Esophagus (tissue), 2 donors: Measurements from ENCODE around the gene PAEP. TPM values are rescaled to one million over a fixed set of nuclear protein-coding genes. Genes with fewer than 3 reads are reported as not detected.
"Not testable (repeated sequence)": the region's sequence is repeated elsewhere in the genome, so short reads cannot be mapped to it uniquely, and the experiment has no call there.

ENCODE experiments used
- H3K27ac ChIP-seq, 2 donors: one replicate each; pipeline ENCODE4 v1.5.1; 2013; ENCODE audit warnings: low read depth in 2 of 2, mild to moderate bottlenecking in 2 of 2, inconsistent platforms in 1 of 2, low read length in 1 of 2, moderate library complexity in 1 of 2
- H3K27me3 ChIP-seq, 2 donors: one replicate each; pipeline ENCODE4 v1.6.1; 2013; ENCODE audit warnings: low read length in 2 of 2, control low read depth in 1 of 2, mild to moderate bottlenecking in 1 of 2; ENCODE audit not compliant: insufficient read depth in 2 of 2, control insufficient read depth in 1 of 2
- H3K36me3 ChIP-seq, 2 donors: one replicate each; pipeline ENCODE4 v1.6.1; 2013; ENCODE audit warnings: low read length in 1 of 2; ENCODE audit not compliant: control insufficient read depth in 2 of 2, insufficient read depth in 2 of 2
- H3K4me1 ChIP-seq, 2 donors: one replicate each; pipeline ENCODE4 v1.6.1; 2013; ENCODE audit warnings: low read length in 1 of 2; ENCODE audit not compliant: control insufficient read depth in 2 of 2, insufficient read depth in 2 of 2
- H3K4me3 ChIP-seq, 2 donors: one replicate each; pipeline ENCODE4 v1.5.1; 2013; ENCODE audit warnings: low read length in 2 of 2, mild to moderate bottlenecking in 2 of 2, low read depth in 1 of 2, moderate library complexity in 1 of 2
- H3K9me3 ChIP-seq, 2 donors: one replicate each; pipeline ENCODE4 v1.6.1; 2013; ENCODE audit warnings: mild to moderate bottlenecking in 2 of 2, low read depth in 1 of 2, low read length in 1 of 2, moderate library complexity in 1 of 2; ENCODE audit not compliant: control insufficient read depth in 2 of 2, insufficient read depth in 1 of 2
- WGBS, 2 donors: extraction: QIAGEN DNeasy Blood & Tissue Kit; methylation state at CpG; one replicate each; pipeline ENCODE4 v1.1.7; 2013; 5-methylcytosine and 5-hydroxymethylcytosine counted together
- polyA plus RNA-seq, 2 donors: library from polyadenylated mRNA; stranded (reverse); fragments of 200-250 nt; gene quantifications; one replicate each; pipeline ENCODE4 v1.2.3, GENCODE V29; 2013
- donor health status: healthy with polysubstance abuse.
- donor health status: Bipolar disorder and iron deficiency.

The PAEP gene
- polyA plus RNA-seq, 2 donors: not detected

- H3K27me3 ChIP-seq, H3K27ac ChIP-seq, H3K4me3 ChIP-seq, H3K36me3 ChIP-seq, H3K4me1 ChIP-seq, H3K9me3 ChIP-seq: not testable (repeated sequence)
- WGBS, 2 donors: 75 to 80% methylated on average over 13 of the region's 13 CpGs
Observed at GRCh38 chr9:135535631-135536030, 25.9 kb upstream of the PAEP start.

- Histone ChIP-seq H3K27me3 (no peaks in the 10 kb centered on the region), H3K27ac (no peak overlapping the region), H3K4me3 (no peak overlapping the region), H3K4me1 (peaks cover 0 to 2% of the 10 kb centered on the region in 2 donors), H3K9me3 (no peaks in the 10 kb centered on the region), H3K36me3 (no peaks in the 10 kb centered on the region)
- WGBS, 2 donors: 74 to 77% methylated on average over 8 of the region's 8 CpGs
Observed at GRCh38 chr9:135536216-135536615, 25.3 kb upstream of the PAEP start.

GRCh38 chr9:135543262-135543894 lies 18.2 kb upstream of the PAEP start:
- not testable (repeated sequence) for H3K27me3 ChIP-seq, H3K27ac ChIP-seq, H3K4me3 ChIP-seq, H3K4me1 ChIP-seq, H3K36me3 ChIP-seq, H3K9me3 ChIP-seq
- WGBS, 2 donors: 56% methylated on average over 8 of the region's 8 CpGs

GRCh38 chr9:135544981-135545635 lies 16.4 kb upstream of the PAEP start:
- H3K36me3 ChIP-seq: no peaks in the 10 kb centered on the region
- H3K27me3 ChIP-seq: no peaks in the 10 kb centered on the region
- H3K27ac ChIP-seq: no peak overlapping the region
- H3K9me3 ChIP-seq: no peaks in the 10 kb centered on the region
- H3K4me3 ChIP-seq: no peak overlapping the region
- H3K4me1 ChIP-seq: no peaks in the 10 kb centered on the region
- WGBS, 2 donors: 72 to 80% methylated on average over 18 of the region's 18 CpGs

- WGBS, 2 donors: 68% methylated on average over 13 to 14 of the region's 19 CpGs
- not testable (repeated sequence) for H3K9me3 ChIP-seq, H3K4me1 ChIP-seq, H3K4me3 ChIP-seq, H3K36me3 ChIP-seq, H3K27me3 ChIP-seq, H3K27ac ChIP-seq
Observed at GRCh38 chr9:135545646-135546176, 15.8 kb upstream of the PAEP start, which contains the start of gene OBP2A. TSS of gene OBP2A (plus strand) at chr9:135546126. CDS start at chr9:135546181, 55 bp downstream.

GRCh38 chr9:135546792-135547617 lies 14.6 kb upstream of the PAEP start:
- not testable (repeated sequence) for H3K27ac ChIP-seq, H3K36me3 ChIP-seq, H3K4me3 ChIP-seq, H3K9me3 ChIP-seq, H3K4me1 ChIP-seq, H3K27me3 ChIP-seq
- 77 to 80% methylated on average over 18 to 20 of the region's 21 CpGs for WGBS, 2 donors

- Histone ChIP-seq H3K36me3 (no peaks in the 10 kb centered on the region), H3K27ac (no peak overlapping the region), H3K4me1 (no peaks in the 10 kb centered on the region), H3K27me3 (no peaks in the 10 kb centered on the region), H3K9me3 (no peaks in the 10 kb centered on the region), H3K4me3 (no peak overlapping the region)
- WGBS, 2 donors: 75 to 76% methylated on average over 28 of the region's 28 CpGs
Observed at GRCh38 chr9:135547756-135548736, 13.5 kb upstream of the PAEP start.

- WGBS, 2 donors: 77 to 83% methylated on average over 27 to 28 of the region's 28 CpGs
- not testable (repeated sequence) for H3K9me3 ChIP-seq, H3K27ac ChIP-seq, H3K36me3 ChIP-seq, H3K4me3 ChIP-seq, H3K27me3 ChIP-seq, H3K4me1 ChIP-seq
Observed at GRCh38 chr9:135549478-135550343, 11.8 kb upstream of the PAEP start.
